Ascending aorta (tissue), 2 donors: Measurements from ENCODE around the gene OR13C2. TPM values are rescaled to one million over a fixed set of nuclear protein-coding genes. Genes with fewer than 3 reads are reported as not detected.

Experiments used
- DNase-seq, 2 donors: peaks; one replicate each; pipeline ENCODE4 v3.0.0-alpha.2; 2019; ENCODE audit warnings: low spot score in 2 of 2
- H3K27ac ChIP-seq, 2 donors: fragments of 200-600 bp; sonication (generic); one replicate each; pipeline ENCODE4 v1.5.1; 2016 to 2017; ENCODE audit warnings: mild to moderate bottlenecking in 1 of 2
- H3K27me3 ChIP-seq: fragments of 200-600 bp; sonication (generic); one replicate; pipeline ENCODE4 v1.5.1; 2017
- H3K36me3 ChIP-seq, 2 donors: fragments of 200-600 bp; sonication (generic); one replicate each; pipeline ENCODE4 v1.5.1; 2016
- H3K4me1 ChIP-seq, 2 donors: fragments of 200-600 bp; sonication (generic); one replicate each; pipeline ENCODE4 v1.5.1; 2016 to 2017; ENCODE audit warnings: mild to moderate bottlenecking in 1 of 2
- H3K4me3 ChIP-seq, 2 donors: fragments of 200-600 bp; sonication (generic); one replicate each; pipeline ENCODE4 v1.5.1; 2016 to 2017; ENCODE audit warnings: mild to moderate bottlenecking in 1 of 2
- H3K9me3 ChIP-seq, 2 donors: fragments of 200-600 bp; sonication (generic); one replicate each; pipeline ENCODE4 v1.5.1; 2016
- intact Hi-C: fragments of 100-400 bp; cut with DNase I; formaldehyde crosslinking; loops from one replicate; pipeline ENCODE4 v1.15.1; 2023
- total RNA-seq: library from RNA; depleted of rRNA; stranded (reverse); fragments of >200 nt; gene quantifications from one replicate; pipeline ENCODE4 v1.1.0, GENCODE V29; 2016
- TF ChIP-seq, protein P1 (sequence below), 3 experiments: fragments of 200-600 bp in 2 of 3; fragments of 450-650 bp in 1 of 3; sonication (generic) in 2 of 3; IDR thresholded peaks; one replicate each; pipeline ENCODE4 v1.5.1; 2016 to 2019; ENCODE audit warnings: antibody characterized with exemption in 3 of 3, mild to moderate bottlenecking in 1 of 3, moderate library complexity in 1 of 3

Gene OR13C2
- total RNA-seq, 1 donor from 2014 or later = not detected

DNA sequence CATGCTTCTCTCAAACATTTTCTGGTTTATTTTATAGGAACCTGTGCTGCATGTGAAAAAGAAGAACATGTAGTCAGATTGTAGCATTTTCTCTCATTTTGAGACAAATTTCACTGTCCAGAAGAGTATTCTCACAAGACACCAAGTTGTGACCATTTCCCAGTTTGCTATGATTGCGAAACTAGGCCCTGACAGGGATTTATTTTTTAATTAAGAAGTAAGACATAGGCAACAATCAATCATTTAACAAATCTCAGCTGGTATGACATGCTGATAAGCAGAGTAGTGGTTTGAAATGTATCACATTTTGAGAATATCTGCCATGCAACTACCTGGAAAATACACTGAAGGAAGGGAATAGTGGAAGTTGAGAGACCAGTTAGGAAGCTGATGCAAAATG lies 24.9 kb downstream of the OR13C2 start:
- TF ChIP-seq, protein P1, sequence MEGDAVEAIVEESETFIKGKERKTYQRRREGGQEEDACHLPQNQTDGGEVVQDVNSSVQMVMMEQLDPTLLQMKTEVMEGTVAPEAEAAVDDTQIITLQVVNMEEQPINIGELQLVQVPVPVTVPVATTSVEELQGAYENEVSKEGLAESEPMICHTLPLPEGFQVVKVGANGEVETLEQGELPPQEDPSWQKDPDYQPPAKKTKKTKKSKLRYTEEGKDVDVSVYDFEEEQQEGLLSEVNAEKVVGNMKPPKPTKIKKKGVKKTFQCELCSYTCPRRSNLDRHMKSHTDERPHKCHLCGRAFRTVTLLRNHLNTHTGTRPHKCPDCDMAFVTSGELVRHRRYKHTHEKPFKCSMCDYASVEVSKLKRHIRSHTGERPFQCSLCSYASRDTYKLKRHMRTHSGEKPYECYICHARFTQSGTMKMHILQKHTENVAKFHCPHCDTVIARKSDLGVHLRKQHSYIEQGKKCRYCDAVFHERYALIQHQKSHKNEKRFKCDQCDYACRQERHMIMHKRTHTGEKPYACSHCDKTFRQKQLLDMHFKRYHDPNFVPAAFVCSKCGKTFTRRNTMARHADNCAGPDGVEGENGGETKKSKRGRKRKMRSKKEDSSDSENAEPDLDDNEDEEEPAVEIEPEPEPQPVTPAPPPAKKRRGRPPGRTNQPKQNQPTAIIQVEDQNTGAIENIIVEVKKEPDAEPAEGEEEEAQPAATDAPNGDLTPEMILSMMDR (IDR thresholded peaks at IDR 0.05) = no peak

DNA sequence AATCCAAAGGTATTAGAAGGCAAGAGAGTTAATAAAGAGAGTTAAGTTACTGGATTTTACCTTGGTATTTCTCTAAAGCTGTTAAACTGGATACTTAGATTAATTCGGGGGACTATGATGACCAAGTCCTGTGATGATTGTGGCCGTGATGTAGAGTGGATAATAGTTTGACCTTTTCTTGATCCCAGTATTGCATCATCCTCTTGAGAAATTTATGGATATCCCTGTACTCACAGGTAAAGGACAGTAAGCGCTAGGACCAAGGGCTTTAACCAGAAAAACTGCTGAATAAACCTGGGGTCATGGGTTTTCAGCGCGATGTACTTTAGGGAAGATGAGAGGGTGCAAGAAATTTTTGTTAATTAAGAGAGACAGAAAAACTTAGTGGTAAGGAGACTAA lies 28.2 kb downstream of the OR13C2 start:
- Histone ChIP-seq H3K9me3 (no peaks in the 10 kb centered on the region), H3K27me3 (no peaks in the 10 kb centered on the region), H3K27ac (no peak overlapping the region), H3K4me1 (no peaks in the 10 kb centered on the region), H3K4me3 (no peak overlapping the region), H3K36me3 (no peaks in the 10 kb centered on the region)
- TF ChIP-seq, protein P1 (IDR thresholded peaks at IDR 0.05) = no peak
- intact Hi-C loops = no loop called here
- DNase-seq = no peak

More for the DNA sequence above, 24.9 kb downstream of the OR13C2 start:
- intact Hi-C loops = no loop called here
- DNase-seq = no peak
- Histone ChIP-seq H3K27ac (no peak overlapping the region), H3K4me1 (no peaks in the 10 kb centered on the region), H3K36me3 (no peaks in the 10 kb centered on the region), H3K9me3 (no peaks in the 10 kb centered on the region), H3K4me3 (no peak overlapping the region), H3K27me3 (no peaks in the 10 kb centered on the region)

DNA sequence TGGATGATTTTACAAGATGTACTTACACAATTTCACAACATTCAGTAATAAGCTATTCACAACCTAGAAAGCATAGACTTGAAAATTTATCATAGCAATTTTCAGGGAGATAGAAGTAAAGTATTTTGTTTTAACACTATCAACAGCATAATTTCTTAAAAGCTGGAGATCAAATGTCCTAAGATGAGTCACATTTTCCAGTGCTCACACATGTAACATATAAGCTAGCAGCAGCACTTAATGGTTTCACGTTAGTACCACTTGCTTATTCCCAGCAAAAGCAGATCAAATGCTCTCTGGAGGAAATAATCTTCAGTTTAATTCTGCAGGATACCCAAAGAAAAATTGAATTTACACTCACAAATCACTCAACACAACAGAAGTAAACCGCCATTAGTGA lies 30.0 kb downstream of the OR13C2 start:
- TF ChIP-seq, protein P1 (IDR thresholded peaks at IDR 0.05) = no peak
- no peaks in the 10 kb centered on the region for H3K9me3 ChIP-seq
- H3K27ac ChIP-seq = no peak overlapping the region
- DNase-seq = no peak
- H3K4me1 ChIP-seq = no peaks in the 10 kb centered on the region
- H3K27me3 ChIP-seq = no peaks in the 10 kb centered on the region
- intact Hi-C loops = no loop called here
- no peaks in the 10 kb centered on the region for H3K36me3 ChIP-seq
- no peak overlapping the region for H3K4me3 ChIP-seq

DNA sequence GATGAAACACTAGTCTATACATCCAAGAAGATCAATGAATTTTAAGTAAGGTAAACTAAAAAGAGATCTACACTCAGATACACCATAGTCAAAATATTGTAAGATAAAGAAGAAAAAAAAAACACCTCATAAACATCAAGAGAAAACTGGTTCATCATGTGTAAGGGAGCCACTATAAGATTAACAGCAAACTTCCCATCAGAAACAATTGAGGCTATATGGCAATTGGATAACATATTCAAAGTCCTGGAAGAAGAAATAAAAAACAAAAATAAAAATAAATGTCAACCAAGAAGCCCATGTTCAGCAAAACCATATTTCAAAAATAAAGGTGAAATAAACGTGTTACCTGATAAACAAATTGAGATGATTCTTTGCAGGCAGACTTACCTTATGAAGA lies 32.8 kb downstream of the OR13C2 start:
- TF ChIP-seq, protein P1 (IDR thresholded peaks at IDR 0.05) = no peak

DNA sequence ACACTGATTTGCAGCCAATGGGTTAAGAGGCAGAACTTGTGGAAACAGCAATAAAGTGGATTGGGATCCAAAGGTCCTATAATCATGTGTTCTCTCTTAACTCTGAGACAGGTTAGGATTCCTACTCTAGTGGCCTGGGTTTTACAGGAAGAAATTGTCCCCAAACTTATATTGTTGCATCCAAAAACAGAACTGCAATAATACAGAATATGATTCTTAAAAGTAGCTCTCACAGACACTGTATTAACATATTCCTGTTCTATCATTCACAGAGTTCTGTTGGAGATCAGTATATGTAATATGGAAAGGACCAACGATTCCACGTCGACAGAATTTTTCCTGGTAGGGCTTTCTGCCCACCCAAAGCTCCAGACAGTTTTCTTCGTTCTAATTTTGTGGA lies 36.6 kb downstream of the OR13C2 start, which contains the start of gene OR13C8:
OR13C8 (plus strand) TSS at position 301 of the 400 bp plus-strand sequence; CDS start at position 301, 0 bp downstream.
- intact Hi-C loops = no loop called here
- H3K4me1 ChIP-seq = no peaks in the 10 kb centered on the region
- H3K4me3 ChIP-seq = no peak within 1 kb of the TSS
- no peaks in the 10 kb centered on the region for H3K36me3 ChIP-seq
- H3K27me3 ChIP-seq = no peaks in the 10 kb centered on the region
- no peak within 1 kb of the TSS for H3K27ac ChIP-seq
- no peak for DNase-seq
- H3K9me3 ChIP-seq = no peaks in the 10 kb centered on the region
- TF ChIP-seq, protein P1 (IDR thresholded peaks at IDR 0.05) = no peak

More for the DNA sequence above, 32.8 kb downstream of the OR13C2 start:
- no peaks in the 10 kb centered on the region for H3K4me1 ChIP-seq
- H3K9me3 ChIP-seq = no peaks in the 10 kb centered on the region
- no peak for DNase-seq
- H3K4me3 ChIP-seq = no peak overlapping the region
- no peaks in the 10 kb centered on the region for H3K36me3 ChIP-seq
- H3K27me3 ChIP-seq = no peaks in the 10 kb centered on the region
- no peak overlapping the region for H3K27ac ChIP-seq
- intact Hi-C loops = no loop called here

DNA sequence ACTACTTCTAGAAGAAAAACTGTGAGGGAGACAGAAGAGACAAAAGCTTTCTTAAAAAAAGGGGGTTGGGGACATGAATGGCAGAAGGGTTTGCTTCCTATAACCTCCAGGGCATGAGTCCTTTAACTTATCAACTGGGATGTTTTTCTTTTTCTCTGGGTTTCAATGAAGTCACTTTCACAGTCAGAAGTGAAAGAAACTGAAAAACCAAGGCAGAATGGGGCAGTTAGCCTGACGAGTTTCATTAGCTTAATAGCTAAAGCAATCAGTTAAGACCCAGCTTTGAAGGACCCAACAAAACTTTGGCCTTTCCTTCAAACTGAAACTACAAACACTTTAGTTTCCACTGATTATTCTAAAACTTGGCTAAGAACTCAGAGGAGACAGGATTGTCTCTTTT lies 41.1 kb downstream of the OR13C2 start:
- no peaks in the 10 kb centered on the region for H3K36me3 ChIP-seq
- H3K9me3 ChIP-seq = peaks cover 0 to 3% of the 10 kb centered on the region in 2 donors
- H3K4me3 ChIP-seq = no peak overlapping the region
- no peak overlapping the region for H3K27ac ChIP-seq
- no peaks in the 10 kb centered on the region for H3K27me3 ChIP-seq
- DNase-seq = no peak
- no peaks in the 10 kb centered on the region for H3K4me1 ChIP-seq
- TF ChIP-seq, protein P1 (IDR thresholded peaks at IDR 0.05) = no peak
- intact Hi-C loops = no loop called here
